ENCODE results near the gene PRKAB1.

The PRKAB1 gene

GRCh38 chr12:119664642-119665041, 3.3 kb upstream of the PRKAB1 start:
- DNase-seq, result no peak

- DNase-seq, result no peak
These were observed 2.6 kb upstream of the PRKAB1 start for GRCh38 chr12:119665164-119665929.

- no peak for DNase-seq
These were observed 1.6 kb upstream of the PRKAB1 start for GRCh38 chr12:119666226-119666795.

GRCh38 chr12:119666900-119667576, 895 bp upstream of the PRKAB1 start:
- no peak for DNase-seq

GRCh38 chr12:119668324-119668841, 450 bp downstream of the PRKAB1 start:
- no peak for DNase-seq

- no peak for DNase-seq
These were observed 2.0 kb downstream of the PRKAB1 start for GRCh38 chr12:119669744-119670472.

GRCh38 chr12:119671070-119671469, 3.1 kb downstream of the PRKAB1 start:
- no peak for DNase-seq

GRCh38 chr12:119672194-119672593, 4.3 kb downstream of the PRKAB1 start:
- no peak for DNase-seq

GRCh38 chr12:119673634-119674033, 5.7 kb downstream of the PRKAB1 start:
- no peak for DNase-seq

- no peak for DNase-seq
These were observed 6.6 kb downstream of the PRKAB1 start for GRCh38 chr12:119674560-119674959.

GRCh38 chr12:119676022-119676421, 8.1 kb downstream of the PRKAB1 start:
- no peak for DNase-seq

GRCh38 chr12:119676573-119676972, 8.6 kb downstream of the PRKAB1 start:
- DNase-seq, result no peak

GRCh38 chr12:119678459-119678858, 10.5 kb downstream of the PRKAB1 start:
- DNase-seq, result no peak

GRCh38 chr12:119679081-119679480, 11.1 kb downstream of the PRKAB1 start:
- DNase-seq, result no peak

GRCh38 chr12:119679490-119679889, 11.6 kb downstream of the PRKAB1 start:
- DNase-seq, result no peak

- no peak for DNase-seq
These were observed 13.2 kb downstream of the PRKAB1 start for GRCh38 chr12:119681111-119681510.

- no peak for DNase-seq
These were observed 14.1 kb downstream of the PRKAB1 start for GRCh38 chr12:119681728-119682638.

GRCh38 chr12:119682639-119683252, 14.8 kb downstream of the PRKAB1 start:
- no peak for DNase-seq

GRCh38 chr12:119683413-119683812, 15.5 kb downstream of the PRKAB1 start:
- no peak for DNase-seq

- DNase-seq, result no peak
These were observed 15.9 kb downstream of the PRKAB1 start for GRCh38 chr12:119683816-119684215.

GRCh38 chr12:119684711-119685369, 16.9 kb downstream of the PRKAB1 start:
- DNase-seq, result no peak

All from 8988T (cell line).